Epidermal melanocyte (primary cell): ENCODE data around the gene CORO2B.

ENCODE experiments used
- DNase-seq: peaks from one replicate; pipeline ENCODE4 v3.0.0; 2011; ENCODE audit warnings: low spot score; ENCODE audit not compliant: insufficient read length

The CORO2B gene

DNA sequence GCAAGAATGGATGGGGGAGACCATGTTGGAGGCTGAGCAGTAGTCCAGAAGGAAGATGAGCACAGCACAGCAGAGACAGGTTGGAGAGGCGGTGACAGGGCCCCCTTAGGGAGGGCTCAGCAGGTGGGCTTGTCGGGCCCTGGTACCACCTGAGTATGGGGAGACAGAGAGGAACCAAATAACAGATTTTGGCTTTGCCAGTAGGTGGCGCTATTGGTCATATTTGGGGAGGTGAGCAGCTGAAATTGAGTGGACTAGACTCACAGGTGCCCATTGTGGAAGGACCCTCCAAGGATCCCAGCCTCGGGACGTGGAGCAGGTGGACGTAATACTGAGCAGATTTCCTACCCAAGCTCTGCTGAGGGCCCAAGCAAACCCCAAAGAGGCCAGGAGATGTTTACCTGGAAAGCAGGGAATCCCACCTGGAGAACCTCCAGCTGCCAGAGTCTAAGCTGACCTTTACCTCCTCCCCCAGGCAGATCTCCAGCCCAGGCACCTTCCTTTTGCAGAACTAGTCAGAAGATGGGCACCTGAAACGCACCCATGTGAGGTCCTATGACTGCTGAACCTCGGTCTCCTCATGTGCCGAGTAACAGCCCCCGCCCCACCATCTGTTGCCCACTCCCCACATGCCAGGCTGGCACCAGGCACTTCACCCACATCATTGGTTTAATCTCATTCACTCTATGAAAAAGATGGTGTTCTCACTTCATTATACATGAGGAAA, 24.6 kb upstream of the CORO2B start:
- no peak for DNase-seq

- no peak for DNase-seq
These were observed 23.8 kb upstream of the CORO2B start for GRCh38 chr15:68554721-68555678.

DNA sequence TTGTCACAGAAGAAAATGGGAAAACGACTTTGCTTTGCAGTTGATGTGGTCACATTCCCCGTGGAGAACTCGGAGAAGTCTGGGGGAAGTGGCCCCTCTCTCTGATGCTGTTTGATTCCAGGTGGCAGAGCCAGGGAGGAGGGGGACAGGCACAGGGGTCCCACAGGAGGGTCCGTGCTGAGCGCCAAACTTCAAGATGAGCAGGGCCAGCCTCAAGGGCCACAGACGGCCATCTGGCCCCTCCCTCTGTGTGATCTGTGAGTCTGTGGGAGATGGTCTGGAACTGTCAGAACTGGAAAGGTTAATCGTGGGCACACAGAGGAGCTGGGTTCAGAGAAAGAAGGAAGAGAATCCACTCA, 23.1 kb upstream of the CORO2B start:
- DNase-seq, result no peak

GRCh38 chr15:68556139-68556990, 22.4 kb upstream of the CORO2B start:
- DNase-seq, result no peak

DNA sequence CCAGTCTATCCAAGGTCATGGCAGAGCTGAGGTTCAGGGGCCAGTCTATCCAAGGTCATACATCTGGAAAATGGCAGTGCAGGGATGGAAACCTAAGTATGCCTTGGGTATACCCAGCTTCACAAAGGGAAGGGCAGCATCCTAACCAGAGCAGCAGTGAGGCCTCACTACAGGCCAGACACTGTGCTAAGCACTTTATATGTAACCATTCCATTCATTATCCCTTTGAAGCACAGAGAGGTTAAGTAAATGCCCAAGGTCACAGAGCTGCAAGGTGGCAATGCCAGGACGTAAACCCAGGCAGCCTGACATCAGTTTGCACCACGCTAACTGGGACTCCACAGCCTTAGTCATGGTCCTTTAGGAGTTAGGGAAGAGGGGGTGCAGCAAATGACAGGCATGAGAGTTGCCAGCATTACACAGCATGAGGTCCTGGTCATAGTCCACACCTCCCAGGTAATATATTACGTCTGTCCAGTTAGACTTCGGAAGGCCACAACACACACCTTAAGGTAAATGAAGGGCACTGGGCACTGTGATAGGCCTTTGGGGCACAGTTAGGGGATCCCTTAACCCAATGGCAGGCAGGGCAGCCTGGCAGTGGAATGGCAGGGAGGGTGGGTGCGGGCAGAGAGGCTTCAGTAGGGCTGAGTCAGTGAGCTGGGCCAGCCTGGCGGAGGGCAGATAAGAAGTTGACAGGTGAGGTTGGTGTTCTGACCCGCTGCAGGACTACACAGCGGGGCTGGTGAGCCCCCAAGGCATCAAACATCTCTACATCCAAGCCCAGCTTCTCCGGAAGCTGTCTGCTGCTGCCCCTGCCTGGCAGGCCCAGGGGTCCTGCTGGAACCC, 21.1 kb upstream of the CORO2B start:
- DNase-seq, result no peak

GRCh38 chr15:68558318-68559305, 20.2 kb upstream of the CORO2B start:
- DNase-seq, result no peak

DNA sequence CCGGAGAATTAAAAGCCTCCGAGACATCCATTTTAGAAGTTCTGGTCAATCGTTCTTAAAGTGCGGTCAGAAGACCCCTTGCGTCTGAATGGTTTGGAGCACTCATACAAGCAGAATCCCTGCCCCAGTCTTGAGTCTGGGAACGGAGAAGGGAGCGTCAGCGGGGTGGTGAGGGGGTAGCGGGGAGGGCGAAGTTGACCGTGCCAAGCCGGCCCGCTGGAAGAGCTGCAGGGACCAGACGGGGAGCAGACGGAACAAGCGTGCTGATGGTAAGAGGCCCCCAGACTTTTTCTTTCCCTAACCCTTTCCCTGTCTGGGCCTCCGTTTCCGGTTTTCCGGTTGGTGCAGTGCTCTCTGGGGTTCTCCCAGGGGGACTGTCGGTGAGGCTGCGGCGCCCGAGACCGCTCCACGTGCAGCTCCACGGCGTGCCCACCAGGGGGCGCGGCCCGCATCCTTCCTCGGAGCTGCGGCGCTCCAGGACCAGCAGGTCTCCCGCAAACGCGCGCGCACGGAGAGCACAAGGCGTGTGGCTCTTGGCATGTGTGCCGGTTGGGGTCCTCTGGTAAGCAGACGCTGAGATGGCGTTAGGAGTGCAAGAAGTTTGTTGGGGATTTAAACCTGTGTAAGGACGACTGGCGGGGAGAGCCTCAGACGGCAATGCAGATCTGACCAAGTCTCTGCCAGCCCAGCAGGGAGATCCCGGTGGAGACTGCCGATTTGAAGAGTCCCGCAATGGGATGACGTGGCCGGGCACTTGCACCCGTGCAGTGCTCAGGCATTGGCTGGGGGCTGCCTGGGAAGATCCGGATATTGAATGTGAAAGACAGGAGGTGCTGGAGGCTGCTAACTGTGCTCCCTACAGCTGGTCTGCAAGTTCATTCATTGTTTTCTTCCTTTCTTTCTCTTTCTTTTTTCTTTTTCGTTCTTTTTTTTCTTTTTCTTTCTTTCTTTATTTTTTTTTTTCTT, 19.2 kb upstream of the CORO2B start:
- DNase-seq, result peak; percentile 58

DNA sequence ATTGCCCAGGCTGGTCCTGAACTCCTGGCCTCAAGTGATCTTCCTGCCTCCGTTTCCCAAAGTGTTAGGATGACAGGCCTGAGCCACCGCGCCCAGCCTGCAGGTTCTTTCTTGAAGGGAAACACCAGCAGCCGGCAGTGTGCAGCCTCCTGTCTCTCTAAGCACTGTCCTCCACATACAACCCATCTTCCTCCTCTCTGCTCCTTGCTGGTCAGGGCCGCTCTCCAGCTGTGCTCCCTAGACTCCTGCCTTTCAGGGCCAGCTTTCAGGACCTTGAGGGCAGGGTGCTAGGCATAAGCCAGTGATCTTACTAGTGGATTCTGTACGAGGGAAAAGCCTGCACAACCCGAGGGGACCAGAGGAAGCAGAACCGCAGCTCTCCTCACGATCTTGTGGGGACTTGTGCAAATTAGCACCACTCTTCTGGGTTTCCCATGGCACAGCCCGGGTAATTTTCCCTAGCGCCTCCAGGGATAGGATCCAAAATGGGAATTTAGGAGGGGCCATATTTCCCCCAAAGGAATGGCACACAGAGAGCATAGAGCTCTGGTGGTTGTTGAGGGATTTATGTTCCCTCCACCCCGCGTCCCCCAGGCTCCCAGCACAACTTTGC, 18.2 kb upstream of the CORO2B start:
- no peak for DNase-seq

DNA sequence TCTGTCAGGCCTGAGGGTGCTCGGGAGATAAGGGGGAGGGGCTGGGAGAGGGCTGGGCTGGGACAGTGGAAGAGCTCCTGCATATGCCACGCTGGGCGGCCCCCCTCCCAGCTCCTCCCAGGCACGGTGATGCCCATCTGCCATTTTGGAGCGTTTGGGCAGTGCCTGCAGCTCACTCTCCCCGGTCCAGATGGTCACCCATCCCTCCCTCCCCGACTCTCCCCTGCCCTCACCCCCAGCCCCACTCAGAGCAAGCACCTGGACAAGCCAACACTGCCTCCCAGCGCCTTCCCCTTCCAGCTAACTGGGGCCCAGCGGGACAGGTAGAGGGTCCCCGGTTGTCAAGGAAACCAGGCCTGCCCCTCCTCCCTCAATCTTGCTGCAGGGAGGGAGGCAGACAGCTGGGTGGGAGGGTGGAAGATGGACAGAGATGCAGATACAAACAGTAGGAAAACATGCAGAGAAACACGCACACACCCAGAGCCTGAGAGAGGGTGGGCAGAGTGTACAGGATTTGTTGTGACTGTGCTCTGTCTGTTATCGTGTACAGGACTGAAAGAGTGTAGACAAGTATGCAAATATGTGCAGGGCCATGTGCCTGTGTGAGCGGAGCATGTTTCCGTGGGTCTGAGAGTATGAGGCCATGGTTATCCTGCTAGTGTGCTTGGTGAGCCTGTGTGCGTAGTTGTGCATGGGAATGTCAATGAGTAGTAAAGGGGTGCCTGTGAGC, 17.5 kb upstream of the CORO2B start:
- no peak for DNase-seq

DNA sequence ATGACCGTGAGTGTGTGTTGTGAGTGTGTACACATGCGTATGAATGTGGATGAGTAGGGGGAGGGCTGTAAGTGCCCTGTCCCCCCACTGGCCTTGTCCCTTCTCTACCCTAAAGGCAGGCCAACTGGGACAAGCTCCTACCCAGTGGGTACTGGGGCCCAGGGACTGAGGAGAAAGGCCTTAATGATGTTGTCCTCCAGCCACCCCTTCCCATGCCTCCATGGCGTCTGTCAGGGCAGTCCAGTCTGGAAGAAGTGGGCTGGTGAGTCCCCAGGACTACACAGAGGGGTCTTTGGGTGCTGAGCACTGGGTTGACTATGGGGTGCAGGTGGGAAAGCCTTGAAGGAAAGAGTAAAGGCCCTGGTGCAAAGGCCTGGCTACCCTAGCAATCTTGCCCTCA, 16.9 kb upstream of the CORO2B start:
- DNase-seq, result no peak

DNA sequence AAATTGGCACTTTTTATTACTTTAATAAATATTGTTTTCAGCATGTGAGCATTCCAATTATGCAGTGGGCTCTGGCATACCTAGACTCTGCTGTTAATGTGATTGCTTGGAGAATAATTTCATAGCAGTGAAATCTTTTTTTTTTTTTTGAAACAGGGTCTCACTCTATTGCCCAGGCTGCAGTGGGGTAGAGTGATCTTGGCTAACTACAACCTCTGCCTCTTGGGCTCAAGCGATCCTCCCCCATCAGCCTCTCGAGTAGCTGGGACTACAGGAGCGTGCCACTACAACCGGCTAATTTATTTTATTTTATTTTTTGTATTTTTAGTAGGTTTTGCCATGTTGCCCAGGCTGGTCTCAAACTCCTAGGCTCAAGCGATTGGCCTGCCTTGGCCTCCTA, 14.6 kb upstream of the CORO2B start:
- no peak for DNase-seq

- DNase-seq, result no peak
These were observed 13.6 kb upstream of the CORO2B start for GRCh38 chr15:68565234-68565633.

- DNase-seq, result no peak
These were observed 13.1 kb upstream of the CORO2B start for GRCh38 chr15:68565726-68566125.

DNA sequence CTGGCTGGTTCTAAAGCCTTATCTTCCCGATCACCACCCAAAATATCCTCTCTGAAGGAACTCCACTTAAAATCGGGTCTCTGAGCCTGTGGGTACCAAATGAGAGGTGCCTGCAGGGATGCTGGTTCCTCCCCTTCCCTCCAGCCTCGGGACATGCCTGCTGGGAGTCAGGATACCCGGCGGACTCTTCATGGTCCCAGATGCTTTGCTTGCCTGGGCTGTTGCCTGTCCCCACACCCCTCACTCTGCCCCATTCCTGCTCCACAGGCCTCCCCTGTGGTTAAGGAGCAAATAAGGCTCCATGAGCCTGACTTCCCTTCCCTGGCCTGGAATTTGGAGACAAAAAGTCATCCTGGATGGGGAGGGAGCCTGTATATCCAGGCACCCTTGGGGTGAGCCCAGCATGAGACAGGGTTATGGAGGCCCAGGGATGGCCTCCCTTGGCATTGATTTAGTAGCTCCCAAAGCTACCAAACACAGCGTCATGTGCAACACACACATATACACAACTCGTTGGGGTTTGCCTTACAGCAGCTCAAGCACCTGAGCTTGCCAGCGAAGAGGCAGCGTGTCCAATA, 12.3 kb upstream of the CORO2B start:
- no peak for DNase-seq

DNA sequence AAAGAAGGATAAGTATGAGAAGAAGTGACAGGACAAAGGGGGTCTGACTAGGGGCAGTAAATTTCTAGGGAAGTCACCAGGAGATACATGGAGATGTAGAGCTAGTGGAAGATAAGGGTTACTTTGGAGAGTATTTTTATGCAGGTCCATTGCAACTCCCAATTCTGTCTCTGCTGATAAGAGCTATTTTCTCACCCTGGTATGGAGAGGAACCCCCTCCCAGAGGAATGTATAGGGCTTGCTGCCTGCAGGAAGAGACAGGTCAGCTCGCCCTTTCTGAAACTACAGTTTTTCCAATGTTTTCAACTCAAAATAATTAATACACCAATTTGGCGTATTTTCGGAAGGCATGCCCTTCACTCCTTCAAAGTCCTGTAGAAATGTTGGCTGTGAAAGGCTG, 11.4 kb upstream of the CORO2B start:
- DNase-seq, result no peak

DNA sequence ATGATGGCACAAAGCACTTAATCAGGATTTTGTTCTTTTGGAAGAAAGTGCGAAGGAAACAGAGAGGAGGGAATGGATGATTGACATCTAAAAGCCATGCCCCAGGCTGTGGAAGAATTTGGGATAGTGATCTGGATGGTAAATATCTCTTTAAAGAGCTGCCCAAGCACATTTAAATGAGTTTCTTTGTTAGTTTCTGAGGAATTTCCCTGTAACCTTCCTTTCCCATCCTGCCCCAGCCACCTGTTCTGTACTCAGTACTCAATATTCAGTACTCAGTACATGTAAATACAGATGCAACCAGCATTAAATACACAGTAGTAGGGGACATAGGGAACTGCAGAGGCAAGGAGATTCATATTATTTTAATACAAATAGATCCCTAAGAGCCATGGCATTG, 7.8 kb upstream of the CORO2B start:
- no peak for DNase-seq

GRCh38 chr15:68571582-68571981, 7.2 kb upstream of the CORO2B start:
- DNase-seq, result no peak
